Measurements from ENCODE around the gene ITCH. TPM values are rescaled to one million over a fixed set of nuclear protein-coding genes. Genes with fewer than 3 reads are reported as not detected.

The ITCH gene
- total and polyA plus RNA-seq, 9 of the 15 experiments (the other 6 are each of a cell fraction or from before 2014, with no cell fraction given) = 7.5 to 53.0 (median 22.9) TPM

DNA sequence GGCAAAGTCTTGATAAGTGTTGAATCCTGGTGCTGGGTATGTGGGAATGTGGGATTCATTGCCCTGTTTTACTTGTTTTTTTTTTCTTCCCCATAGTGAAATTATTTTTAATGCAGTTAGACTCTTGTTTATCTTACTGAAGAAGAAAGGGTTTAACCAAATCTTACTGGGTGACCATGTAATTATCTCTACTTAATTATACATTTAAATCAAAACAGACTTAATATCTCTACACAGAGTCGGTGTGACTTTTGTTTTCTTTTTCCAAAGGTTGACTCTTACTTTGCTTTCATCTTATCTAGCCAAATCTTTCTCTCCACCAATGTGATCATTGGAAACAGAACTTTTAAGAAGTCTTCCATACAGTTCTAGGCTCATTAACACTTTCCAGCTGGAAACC is 85.4 kb downstream of the ITCH start (continued):
- TF ChIP-seq JUN (IDR thresholded peaks at IDR 0.05; ENCODE audit: borderline replicate concordance, low read depth, low read length) (no peak), JUN (CRISPR knock-in tag; IDR thresholded peaks at IDR 0.05; ENCODE audit: borderline replicate concordance) (no peak)

DNA sequence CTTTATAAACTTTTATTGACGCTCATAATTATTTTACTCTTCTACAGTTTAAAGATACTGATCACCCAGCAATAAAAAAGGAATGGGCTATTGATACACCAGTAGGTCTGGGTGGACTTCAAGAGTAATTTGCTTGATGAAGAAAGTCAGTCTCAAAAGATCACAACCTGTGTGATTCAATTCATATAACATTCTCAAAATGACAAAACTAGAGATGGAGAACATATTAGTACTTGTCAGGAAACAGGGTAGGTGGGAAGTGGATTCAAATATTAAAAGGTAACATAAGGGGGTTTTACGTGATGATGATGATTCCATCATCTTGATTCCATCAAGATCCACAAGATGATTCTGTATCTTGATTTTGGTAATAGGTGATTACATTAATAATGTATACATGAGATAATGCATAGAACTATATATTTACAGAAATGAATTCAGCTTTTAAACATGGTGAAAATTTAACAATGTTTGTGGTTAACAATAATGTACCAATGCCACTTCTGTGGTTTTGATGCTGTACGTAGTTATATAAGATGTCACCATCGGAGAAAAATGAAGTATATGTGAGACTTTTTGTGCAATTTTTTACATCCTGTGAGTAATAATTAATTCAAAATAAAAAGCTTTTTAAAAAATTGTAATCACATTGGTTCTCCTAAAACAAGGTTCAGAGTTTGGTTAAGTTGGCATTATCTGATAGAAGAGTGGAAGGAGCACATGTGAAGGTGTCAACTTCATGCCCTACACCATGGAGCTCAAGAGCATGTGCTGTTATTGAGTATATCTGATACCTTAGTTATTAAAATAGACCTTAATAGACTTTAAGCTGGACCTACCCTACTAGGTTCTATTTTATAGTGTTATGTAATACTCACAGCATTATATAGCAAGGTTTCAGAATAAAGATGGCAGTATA is 86.9 kb downstream of the ITCH start:
- BruUV-seq (replicated peaks) = no TSS peak
- DNase-seq (ENCODE audit: extremely low read depth in 1 of 4, low spot score in 3 of 4) (no peak), FAIRE-seq (no peak), ATAC-seq (no peak)
- H2AFZ ChIP-seq (ENCODE audit: low read depth, low read length) = no peak overlapping the region
- no peak overlapping the region for H3K9ac ChIP-seq (ENCODE audit: insufficient read depth in 1 of 2, low read depth in 2 of 2, low read length in 2 of 2)
- no peaks in the 10 kb centered on the region for H3K79me2 ChIP-seq (ENCODE audit: control insufficient read depth, insufficient read depth, low read length)
- H3K36me3 ChIP-seq (ENCODE audit: control insufficient read depth, insufficient read depth, low read length) = peaks cover 71% of the 10 kb centered on the region
- no peak overlapping the region for H3K27ac ChIP-seq (ENCODE audit: extremely low read depth, low read depth, low read length)
- TF ChIP-seq SAFB (IDR thresholded peaks at IDR 0.05; ENCODE audit: borderline replicate concordance, low read depth, low read length) = no peak
- no peak for TF ChIP-seq MCM5 (IDR thresholded peaks at IDR 0.05; ENCODE audit: low read depth)
- no peak for TF ChIP-seq HDAC6 (IDR thresholded peaks at IDR 0.05; ENCODE audit: low read depth, low read length)
- TF ChIP-seq MYNN (IDR thresholded peaks at IDR 0.05) = no peak
- no peak for TF ChIP-seq MYNN (CRISPR knock-in tag; IDR thresholded peaks at IDR 0.05)
- no peak for TF ChIP-seq ZNF551 (CRISPR knock-in tag; IDR thresholded peaks at IDR 0.05)
- no peak for TF ChIP-seq SIX5 (IDR thresholded peaks at IDR 0.05; ENCODE audit: borderline replicate concordance in 1 of 2, insufficient read depth in 1 of 2, low read depth in 1 of 2, low read length in 2 of 2)
- TF ChIP-seq CC2D1A (IDR thresholded peaks at IDR 0.05) = no peak
- no peak for TF ChIP-seq ELF4 (CRISPR knock-in tag; IDR thresholded peaks at IDR 0.05)
- TF ChIP-seq, protein P1, sequence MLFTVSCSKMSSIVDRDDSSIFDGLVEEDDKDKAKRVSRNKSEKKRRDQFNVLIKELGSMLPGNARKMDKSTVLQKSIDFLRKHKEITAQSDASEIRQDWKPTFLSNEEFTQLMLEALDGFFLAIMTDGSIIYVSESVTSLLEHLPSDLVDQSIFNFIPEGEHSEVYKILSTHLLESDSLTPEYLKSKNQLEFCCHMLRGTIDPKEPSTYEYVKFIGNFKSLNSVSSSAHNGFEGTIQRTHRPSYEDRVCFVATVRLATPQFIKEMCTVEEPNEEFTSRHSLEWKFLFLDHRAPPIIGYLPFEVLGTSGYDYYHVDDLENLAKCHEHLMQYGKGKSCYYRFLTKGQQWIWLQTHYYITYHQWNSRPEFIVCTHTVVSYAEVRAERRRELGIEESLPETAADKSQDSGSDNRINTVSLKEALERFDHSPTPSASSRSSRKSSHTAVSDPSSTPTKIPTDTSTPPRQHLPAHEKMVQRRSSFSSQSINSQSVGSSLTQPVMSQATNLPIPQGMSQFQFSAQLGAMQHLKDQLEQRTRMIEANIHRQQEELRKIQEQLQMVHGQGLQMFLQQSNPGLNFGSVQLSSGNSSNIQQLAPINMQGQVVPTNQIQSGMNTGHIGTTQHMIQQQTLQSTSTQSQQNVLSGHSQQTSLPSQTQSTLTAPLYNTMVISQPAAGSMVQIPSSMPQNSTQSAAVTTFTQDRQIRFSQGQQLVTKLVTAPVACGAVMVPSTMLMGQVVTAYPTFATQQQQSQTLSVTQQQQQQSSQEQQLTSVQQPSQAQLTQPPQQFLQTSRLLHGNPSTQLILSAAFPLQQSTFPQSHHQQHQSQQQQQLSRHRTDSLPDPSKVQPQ (CRISPR knock-in tag; IDR thresholded peaks at IDR 0.05; ENCODE audit: borderline replicate concordance) = no peak
- TF ChIP-seq ESRRA (IDR thresholded peaks at IDR 0.05; ENCODE audit: borderline replicate concordance, low read depth) = no peak
- 95% methylated on average over 4 of the region's 4 CpGs for WGBS (ENCODE audit: insufficient coverage, low coverage, missing lambda C conversion rate)
- CTCF ChIA-PET (ENCODE audit: low intra/inter-chr PET ratio) = interaction anchor here (0.7 kb wide), 1 partner anchor 137 kb away, joined by 3 read pairs; no protein-coding TSS in a partner anchor
- H3K4me1 ChIP-seq (replicated peaks in 1 of 2; ENCODE audit: control insufficient read depth in 2 of 2, insufficient read depth in 2 of 2, low read length in 2 of 2) = no peaks in the 10 kb centered on the region
- H3K4me2 ChIP-seq (ENCODE audit: insufficient read depth, low read length) = no peak overlapping the region
- intact Hi-C loops (cut with micrococcal nuclease) (no loop called here), in situ Hi-C loops (cut with MboI) (no loop called here)
- POLR2A ChIA-PET = interaction anchor here (1.4 kb wide), 1 partner anchor 19 kb away, joined by 3 read pairs; no protein-coding TSS in a partner anchor
- H4K20me1 ChIP-seq (replicated peaks; ENCODE audit: control insufficient read depth, insufficient read depth, low read length) = no peaks in the 10 kb centered on the region
- H3K4me3 ChIP-seq = no peak overlapping the region
- no peaks in the 10 kb centered on the region for H3K9me1 ChIP-seq (ENCODE audit: control insufficient read depth, insufficient read depth, low read length)
- H3K9me3 ChIP-seq (replicated peaks; ENCODE audit: control insufficient read depth, insufficient read depth, low read depth, low read length) = no peaks in the 10 kb centered on the region
- no peaks in the 10 kb centered on the region for H3K27me3 ChIP-seq (ENCODE audit: control insufficient read depth in 2 of 2, insufficient read depth in 2 of 2, low read length in 2 of 2)
